DND-41 (cell line): ENCODE data around the gene LAMP5.

Experiments
- EZH2 ChIP-seq: IDR thresholded peaks from 3 replicates; pipeline ENCODE4 v1.6.1; 2012; ENCODE audit warnings: borderline replicate concordance, low read depth, mild to moderate bottlenecking, moderate library complexity, low read length, inconsistent platforms; ENCODE audit not compliant: severe bottlenecking
- TF ChIP-seq, protein P1 (sequence below): IDR thresholded peaks from 2 replicates; pipeline ENCODE4 v1.5.1; 2012; ENCODE audit warnings: borderline replicate concordance, low read length, moderate library complexity, mild to moderate bottlenecking; ENCODE audit not compliant: poor library complexity, severe bottlenecking; ENCODE audit errors: extremely low read depth

DNA sequence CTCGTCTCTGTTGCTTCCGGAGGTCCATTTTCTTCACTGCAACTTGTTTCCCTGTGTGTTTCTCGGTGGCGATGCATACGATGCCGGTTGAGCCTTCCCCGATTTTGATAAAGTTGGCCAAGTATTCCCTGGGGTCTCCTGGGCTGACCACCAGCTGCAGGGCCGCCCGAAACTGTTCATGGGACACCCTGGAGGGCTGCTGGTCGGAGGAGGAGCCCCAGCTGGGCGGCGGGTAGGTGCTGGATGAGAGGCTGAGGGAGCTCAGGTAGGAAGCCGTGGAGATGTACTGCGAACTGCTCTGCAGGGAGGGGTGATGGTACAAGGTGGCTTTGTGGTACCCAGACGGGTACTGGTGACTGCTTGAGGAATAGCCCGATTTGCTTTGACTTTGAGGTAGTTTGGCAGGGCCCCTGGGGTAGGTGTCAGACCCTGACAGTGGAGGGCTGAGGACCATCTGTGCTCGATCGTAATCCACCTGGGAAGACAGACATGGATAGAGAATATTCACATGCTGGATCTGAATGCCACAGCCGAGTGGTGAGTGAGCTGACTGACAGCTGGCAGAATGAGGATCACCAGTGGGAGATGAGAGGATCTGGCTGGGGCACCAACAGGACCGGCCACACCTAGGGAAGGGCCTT, 51.6 kb downstream of the LAMP5 start:
- TF ChIP-seq, protein P1, sequence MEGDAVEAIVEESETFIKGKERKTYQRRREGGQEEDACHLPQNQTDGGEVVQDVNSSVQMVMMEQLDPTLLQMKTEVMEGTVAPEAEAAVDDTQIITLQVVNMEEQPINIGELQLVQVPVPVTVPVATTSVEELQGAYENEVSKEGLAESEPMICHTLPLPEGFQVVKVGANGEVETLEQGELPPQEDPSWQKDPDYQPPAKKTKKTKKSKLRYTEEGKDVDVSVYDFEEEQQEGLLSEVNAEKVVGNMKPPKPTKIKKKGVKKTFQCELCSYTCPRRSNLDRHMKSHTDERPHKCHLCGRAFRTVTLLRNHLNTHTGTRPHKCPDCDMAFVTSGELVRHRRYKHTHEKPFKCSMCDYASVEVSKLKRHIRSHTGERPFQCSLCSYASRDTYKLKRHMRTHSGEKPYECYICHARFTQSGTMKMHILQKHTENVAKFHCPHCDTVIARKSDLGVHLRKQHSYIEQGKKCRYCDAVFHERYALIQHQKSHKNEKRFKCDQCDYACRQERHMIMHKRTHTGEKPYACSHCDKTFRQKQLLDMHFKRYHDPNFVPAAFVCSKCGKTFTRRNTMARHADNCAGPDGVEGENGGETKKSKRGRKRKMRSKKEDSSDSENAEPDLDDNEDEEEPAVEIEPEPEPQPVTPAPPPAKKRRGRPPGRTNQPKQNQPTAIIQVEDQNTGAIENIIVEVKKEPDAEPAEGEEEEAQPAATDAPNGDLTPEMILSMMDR: no peak
- TF ChIP-seq EZH2: no peak
